HG03575 (cell line): ENCODE results near the gene CACNB2.

Experiments
- ATAC-seq: cut with Tn5 transposase; IDR thresholded peaks from one replicate; pipeline ENCODE4 v1.9.1; 2021; ENCODE audit not compliant: unreplicated experiment, insufficient number of reproducible peaks, low FRiP score; ENCODE audit errors: extremely low read depth

Gene CACNB2

GRCh38 chr10:18456984-18457383 is 316.8 kb downstream of the CACNB2 start:
- peak; percentile 97 for ATAC-seq

DNA sequence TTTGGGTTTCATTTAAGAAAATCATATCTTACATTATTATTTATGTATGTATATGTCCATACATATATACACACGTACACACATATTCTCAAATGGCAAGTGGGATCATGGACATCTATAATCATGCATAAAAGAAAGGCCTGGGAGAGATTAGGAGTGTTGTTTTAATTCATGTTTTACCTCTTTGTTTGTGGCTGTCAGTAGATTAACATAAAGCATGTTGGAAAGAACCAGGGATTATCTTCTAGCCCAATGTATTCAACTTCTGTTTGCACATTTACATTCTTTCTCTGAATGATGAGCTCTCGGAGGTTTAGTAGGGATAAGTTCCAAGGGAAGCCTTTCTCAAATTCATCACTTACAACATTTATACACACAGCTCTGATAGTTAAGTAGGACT is 319.8 kb downstream of the CACNB2 start:
- ATAC-seq: no peak

GRCh38 chr10:18463673-18464211 is 323.5 kb downstream of the CACNB2 start:
- no peak for ATAC-seq

DNA sequence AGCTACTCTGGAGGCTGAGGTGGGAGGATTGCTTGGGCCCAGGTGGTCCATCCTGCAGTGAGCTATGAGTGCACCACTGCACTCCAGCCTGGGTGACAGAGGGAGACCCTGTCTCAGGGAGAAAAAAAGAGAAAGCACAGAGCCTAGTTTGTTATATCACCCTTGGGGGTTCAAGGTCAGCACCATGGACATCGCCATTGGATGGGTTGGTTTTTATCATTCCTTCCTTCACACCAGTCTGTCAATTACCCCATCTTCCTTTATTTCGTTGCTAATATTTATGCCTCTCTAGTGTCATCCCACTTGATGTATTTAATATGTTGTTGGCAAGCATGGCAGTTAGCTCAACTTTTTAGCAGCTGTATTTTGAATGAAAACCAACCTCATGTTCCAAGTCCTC is 328.9 kb downstream of the CACNB2 start:
- no peak for ATAC-seq

- ATAC-seq: no peak
Measured at GRCh38 chr10:18472977-18473376, 332.8 kb downstream of the CACNB2 start.

DNA sequence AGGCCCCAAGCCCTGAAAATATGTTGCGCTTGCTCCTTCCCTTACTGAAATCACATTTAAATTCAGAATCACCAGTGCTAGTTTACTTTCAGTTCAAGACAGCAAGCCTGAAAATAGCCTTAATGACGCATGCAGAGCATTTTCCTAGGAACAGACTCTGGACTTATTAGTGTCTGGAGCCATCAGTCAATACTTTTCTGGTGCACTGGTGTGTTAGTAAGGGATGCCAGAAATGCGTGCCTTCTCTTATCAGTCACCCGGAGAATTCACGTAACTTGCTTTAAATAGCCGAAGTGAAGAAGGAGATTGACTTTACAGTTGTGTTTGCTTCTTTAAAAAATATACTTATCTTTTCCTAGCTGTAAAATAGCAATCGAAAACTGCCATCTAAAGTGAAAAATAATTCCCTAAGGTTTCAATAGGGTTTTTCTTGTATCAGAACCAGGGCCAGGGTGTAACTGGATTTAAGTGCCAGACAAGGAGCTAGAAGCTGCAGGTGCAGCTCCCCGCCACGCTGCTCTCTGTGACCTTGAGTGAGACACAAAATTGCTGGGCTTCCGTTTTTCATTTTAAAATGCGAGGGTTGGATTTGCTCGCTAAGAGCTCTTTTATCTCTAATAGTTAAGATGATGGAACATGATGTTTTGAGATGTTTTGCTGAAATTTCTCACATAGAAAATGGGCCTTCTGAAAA is 333.3 kb downstream of the CACNB2 start:
- no peak for ATAC-seq

DNA sequence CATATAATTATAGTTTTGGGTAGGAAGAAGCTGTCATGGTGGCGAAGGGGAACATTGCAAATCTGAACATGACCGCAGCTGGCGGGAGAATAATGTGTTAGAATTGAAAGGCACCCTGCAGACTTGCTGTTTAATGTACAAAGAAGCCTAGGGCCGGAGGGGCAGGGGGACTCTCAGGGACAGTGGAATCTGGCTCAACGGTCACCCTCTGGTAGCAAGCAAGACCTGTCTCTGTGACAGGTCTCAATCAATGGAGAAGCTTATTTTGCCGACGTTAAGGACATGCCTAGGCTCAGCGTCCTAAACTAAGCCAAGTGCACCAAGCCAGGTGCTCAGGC is 333.9 kb downstream of the CACNB2 start:
- ATAC-seq: no peak

- no peak for ATAC-seq
Measured at GRCh38 chr10:18476076-18476647, 335.9 kb downstream of the CACNB2 start.

DNA sequence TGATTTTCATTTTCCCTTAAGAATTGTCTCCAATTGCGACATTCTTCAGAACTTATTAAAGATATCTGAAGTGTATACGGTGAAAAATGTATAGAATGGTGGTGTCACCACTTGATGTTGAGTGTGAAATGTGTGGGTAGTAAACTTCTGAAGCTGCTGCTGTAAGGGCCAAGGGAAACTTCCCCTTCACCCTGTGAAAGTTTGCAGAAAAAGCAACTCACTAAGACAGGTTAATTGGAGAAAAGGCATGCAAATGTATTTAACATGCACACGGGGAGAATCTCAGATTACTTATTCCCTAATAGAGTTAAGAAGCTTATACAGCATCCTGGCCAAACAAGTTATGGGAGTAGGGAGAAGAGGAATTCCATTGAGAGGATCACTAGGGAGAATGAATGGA is 338.1 kb downstream of the CACNB2 start:
- ATAC-seq: no peak

DNA sequence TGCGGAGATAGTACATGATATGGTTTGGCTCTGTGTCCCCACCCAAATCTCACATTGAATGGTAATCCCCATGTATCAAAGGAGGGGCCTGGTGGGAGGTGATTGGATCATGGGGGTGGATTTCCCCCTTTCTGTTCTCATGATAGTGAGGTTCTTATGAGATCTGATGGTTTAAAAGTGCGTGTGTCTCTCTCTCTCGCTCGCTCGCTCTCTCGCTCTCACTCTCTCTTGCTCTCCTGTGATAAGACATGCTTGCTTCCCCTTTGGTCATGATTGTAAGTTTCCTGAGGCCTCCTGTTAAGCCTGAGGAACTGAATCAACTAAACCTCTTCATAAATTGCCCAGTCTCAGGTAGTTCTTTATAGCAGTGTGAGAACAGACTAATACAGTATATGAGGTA is 339.3 kb downstream of the CACNB2 start:
- ATAC-seq: no peak

GRCh38 chr10:18483516-18484186 is 343.4 kb downstream of the CACNB2 start:
- ATAC-seq: no peak

DNA sequence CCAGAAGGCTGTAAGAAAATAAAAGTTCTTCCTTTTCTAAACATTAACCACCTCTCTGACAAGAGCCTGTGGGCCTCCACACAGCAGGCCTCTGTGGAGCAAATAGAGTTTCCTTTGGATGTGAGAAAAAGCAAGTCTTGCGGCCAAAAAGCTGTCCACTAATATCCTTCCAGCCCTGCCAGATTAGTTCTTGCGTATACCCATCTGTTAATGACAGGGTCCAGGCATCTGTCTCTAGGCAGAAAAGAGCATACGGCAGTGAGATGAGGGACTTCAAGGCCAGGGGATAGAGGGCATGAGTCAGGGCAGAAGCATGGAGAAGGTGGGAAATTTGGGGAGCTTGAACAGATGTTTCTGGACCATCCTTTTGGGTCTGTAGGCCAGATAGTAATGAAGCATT is 346.2 kb downstream of the CACNB2 start:
- no peak for ATAC-seq

GRCh38 chr10:18490755-18491154 is 350.5 kb downstream of the CACNB2 start:
- no peak for ATAC-seq

DNA sequence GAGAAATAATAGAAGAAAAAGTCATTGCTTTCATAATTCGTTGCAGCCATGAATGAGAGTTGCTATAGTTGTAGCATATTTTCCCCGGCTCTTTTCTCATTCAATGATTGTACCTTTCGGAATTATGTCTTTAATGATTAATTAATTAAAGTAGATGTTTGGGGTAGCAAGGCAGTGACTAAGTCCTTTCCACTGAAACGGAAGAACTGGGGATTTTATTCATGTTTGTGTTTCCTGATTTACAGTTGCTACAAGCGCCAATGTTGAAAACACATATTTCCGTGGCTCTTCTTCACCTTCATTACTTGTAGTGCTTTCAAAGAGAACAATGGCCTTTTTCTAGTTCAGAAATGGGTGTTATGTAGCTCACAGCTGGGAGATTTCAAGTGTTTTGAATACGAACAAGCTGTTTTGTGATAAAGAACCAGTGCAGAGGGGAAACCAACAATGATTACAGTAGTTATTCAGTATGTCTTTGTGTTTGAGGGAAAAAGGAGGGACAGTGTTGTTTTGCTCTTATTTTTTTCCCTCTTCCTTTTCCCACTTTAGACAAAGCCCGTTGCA is 357.7 kb downstream of the CACNB2 start:
- ATAC-seq: no peak

DNA sequence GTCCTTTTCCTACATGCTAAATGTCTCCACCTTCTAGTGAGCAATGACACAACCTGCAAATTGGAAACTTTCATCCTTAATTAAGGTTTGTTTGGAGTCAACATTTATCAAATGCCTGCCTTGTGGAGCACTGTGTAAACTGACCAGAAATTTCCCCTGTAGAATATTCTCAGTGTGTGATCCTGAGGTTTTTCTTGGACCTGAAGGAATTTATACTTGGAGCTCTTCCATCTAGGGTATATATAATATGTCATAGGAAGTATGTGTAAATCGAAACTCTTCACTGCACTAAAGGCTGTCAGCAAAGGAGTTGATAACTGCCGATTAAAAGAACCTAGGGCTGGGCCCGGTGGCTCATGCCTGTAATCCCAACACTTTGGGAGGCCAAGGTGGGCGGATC is 358.8 kb downstream of the CACNB2 start:
- no peak for ATAC-seq

DNA sequence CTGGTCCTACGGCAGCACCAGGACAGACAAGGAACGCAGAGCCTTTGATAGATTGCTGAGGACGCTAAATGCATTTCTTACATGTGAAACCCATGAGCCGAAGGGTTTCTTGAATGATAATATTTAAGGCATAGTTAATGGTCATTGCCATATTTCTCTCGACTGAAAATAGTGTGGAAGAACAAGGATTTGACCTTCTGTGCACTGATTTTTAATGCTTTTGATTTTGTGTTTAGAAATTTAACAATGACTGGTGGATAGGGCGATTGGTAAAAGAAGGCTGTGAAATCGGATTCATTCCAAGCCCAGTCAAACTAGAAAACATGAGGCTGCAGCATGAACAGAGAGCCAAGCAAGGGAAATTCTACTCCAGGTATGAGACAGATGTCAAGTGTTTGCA is 360.4 kb downstream of the CACNB2 start:
- no peak for ATAC-seq

DNA sequence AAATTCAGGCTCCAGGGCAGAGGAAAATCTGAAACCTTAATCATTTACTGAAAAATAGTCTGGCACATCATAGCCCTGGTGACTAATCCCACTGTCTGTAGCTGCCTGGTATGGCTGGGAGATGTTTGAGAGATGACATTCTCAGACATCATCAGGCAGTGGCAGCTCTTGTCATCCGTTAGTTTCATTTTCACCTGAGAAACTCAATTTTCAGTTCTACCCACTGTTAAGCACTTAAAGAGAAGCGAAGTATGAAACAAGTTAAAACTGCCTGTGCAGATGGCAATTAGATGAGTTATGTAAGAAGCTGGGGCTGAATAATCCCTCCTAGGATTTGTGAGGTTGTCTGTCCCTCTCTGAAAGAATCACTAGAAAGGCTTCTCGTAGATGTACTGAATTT is 361.0 kb downstream of the CACNB2 start:
- ATAC-seq: peak; percentile 88

- no peak for ATAC-seq
Measured at GRCh38 chr10:18501629-18502028, 361.4 kb downstream of the CACNB2 start.

DNA sequence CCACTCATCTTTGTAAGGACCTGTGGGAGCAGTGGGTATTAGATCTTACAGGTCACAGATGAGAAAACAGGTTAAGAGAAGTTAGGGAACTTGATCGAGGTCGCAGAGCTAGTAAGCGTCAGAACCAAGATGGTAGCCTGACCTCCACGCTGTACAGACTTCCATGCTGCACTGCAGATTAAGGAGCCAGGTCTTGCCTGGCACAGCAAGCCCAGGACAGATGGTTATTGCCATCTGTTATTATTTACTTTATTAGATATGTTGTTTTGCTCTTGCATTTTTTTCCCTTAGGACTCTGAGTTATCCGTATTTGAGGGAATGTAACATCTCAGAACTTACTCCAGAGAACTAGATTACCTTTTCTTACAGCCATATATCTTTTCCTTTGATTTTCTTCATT is 363.9 kb downstream of the CACNB2 start:
- ATAC-seq: no peak

GRCh38 chr10:18505456-18506118 is 365.4 kb downstream of the CACNB2 start:
- no peak for ATAC-seq
